ENCODE data around the gene MCTP1. TPM values are rescaled to one million over a fixed set of nuclear protein-coding genes. Genes with fewer than 3 reads are reported as not detected.
"Not testable (repeated sequence)": the region's sequence is repeated elsewhere in the genome, so short reads cannot be mapped to it uniquely, and the experiment has no call there.

MCTP1 gene
- total RNA-seq, 1 donor from 2014 or later: 12.8 TPM

GRCh38 chr5:94841598-94842322 lies 443.1 kb downstream of the MCTP1 start:
- no peak for DNase-seq (ENCODE audit: extremely low spot score in 2 of 2)
- no peaks in the 10 kb centered on the region for H3K27me3 ChIP-seq
- H3K4me3 ChIP-seq: no peak overlapping the region
- no peaks in the 10 kb centered on the region for H3K4me1 ChIP-seq
- H3K9me3 ChIP-seq: no peaks in the 10 kb centered on the region
- H3K27ac ChIP-seq: no peak overlapping the region
- no peak for TF ChIP-seq POLR2AphosphoS5 (IDR thresholded peaks at IDR 0.05; ENCODE audit: insufficient read depth in 1 of 2, low read depth in 1 of 2)
- TF ChIP-seq, protein P1, sequence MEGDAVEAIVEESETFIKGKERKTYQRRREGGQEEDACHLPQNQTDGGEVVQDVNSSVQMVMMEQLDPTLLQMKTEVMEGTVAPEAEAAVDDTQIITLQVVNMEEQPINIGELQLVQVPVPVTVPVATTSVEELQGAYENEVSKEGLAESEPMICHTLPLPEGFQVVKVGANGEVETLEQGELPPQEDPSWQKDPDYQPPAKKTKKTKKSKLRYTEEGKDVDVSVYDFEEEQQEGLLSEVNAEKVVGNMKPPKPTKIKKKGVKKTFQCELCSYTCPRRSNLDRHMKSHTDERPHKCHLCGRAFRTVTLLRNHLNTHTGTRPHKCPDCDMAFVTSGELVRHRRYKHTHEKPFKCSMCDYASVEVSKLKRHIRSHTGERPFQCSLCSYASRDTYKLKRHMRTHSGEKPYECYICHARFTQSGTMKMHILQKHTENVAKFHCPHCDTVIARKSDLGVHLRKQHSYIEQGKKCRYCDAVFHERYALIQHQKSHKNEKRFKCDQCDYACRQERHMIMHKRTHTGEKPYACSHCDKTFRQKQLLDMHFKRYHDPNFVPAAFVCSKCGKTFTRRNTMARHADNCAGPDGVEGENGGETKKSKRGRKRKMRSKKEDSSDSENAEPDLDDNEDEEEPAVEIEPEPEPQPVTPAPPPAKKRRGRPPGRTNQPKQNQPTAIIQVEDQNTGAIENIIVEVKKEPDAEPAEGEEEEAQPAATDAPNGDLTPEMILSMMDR (IDR thresholded peaks at IDR 0.05): no peak
- TF ChIP-seq POLR2A (IDR thresholded peaks at IDR 0.05): no peak
- no peaks in the 10 kb centered on the region for H3K36me3 ChIP-seq
- intact Hi-C loops (cut with DNase I): no loop called here

DNA sequence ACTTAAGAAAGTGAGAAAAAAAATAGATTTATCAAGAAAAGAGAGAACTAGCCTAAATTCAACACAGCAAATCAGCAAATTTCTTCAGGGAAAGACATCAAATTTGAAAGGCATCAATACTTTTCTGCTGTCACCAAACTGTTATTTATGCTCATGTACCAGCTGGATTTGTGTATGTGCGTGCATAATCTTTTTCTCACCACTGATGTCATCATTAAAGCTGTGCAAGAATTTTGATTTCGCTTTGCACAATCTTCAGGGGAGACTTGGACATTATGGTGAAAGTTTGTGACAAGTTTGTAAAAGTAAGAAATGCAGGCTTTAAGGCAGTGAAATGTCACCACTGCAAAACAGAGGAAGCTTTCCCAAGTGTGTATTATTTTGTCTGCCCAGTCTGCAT lies 451.0 kb downstream of the MCTP1 start:
- TF ChIP-seq, protein P1 (IDR thresholded peaks at IDR 0.05): no peak
- no peak for TF ChIP-seq POLR2AphosphoS5 (IDR thresholded peaks at IDR 0.05; ENCODE audit: insufficient read depth in 1 of 2, low read depth in 1 of 2)
- no peak for TF ChIP-seq POLR2A (IDR thresholded peaks at IDR 0.05)
- Histone ChIP-seq H3K36me3 (no peaks in the 10 kb centered on the region), H3K9me3 (no peaks in the 10 kb centered on the region), H3K27me3 (no peaks in the 10 kb centered on the region), H3K4me3 (no peak overlapping the region), H3K27ac (no peak overlapping the region), H3K4me1 (no peaks in the 10 kb centered on the region)
- intact Hi-C loops (cut with DNase I): no loop called here
- no peak for DNase-seq (ENCODE audit: extremely low spot score in 2 of 2)

GRCh38 chr5:94832685-94833084 lies 452.2 kb downstream of the MCTP1 start:
- no peaks in the 10 kb centered on the region for H3K9me3 ChIP-seq
- intact Hi-C loops (cut with DNase I): no loop called here
- no peak for DNase-seq (ENCODE audit: extremely low spot score in 2 of 2)
- TF ChIP-seq POLR2A (IDR thresholded peaks at IDR 0.05) (no peak), POLR2AphosphoS5 (IDR thresholded peaks at IDR 0.05; ENCODE audit: insufficient read depth in 1 of 2, low read depth in 1 of 2) (no peak)
- TF ChIP-seq, protein P1 (IDR thresholded peaks at IDR 0.05): no peak
- no peak overlapping the region for H3K27ac ChIP-seq
- no peak overlapping the region for H3K4me3 ChIP-seq
- H3K27me3 ChIP-seq: no peaks in the 10 kb centered on the region
- no peaks in the 10 kb centered on the region for H3K36me3 ChIP-seq
- no peaks in the 10 kb centered on the region for H3K4me1 ChIP-seq

DNA sequence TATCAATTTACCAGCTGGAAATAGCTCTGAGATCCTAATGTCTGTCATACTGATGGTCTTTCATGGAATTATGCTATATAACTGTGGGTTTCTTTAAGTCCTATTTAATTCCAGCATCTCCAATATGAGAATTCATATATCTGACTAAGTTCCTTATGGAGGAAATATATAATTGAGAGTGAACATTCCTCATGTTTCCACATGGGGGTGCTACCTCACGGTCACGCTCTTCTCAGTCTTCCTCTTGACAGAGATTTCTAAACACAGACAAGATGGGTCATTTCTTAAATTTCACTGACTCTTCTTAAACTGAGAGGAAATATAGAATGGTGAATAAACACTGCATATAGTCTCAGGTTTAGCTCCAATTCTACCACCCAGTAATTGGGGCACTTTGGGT lies 454.4 kb downstream of the MCTP1 start:
- intact Hi-C loops (cut with DNase I): no loop called here

GRCh38 chr5:94828222-94828621 lies 456.7 kb downstream of the MCTP1 start:
- H3K27me3 ChIP-seq; H3K9me3 ChIP-seq; H3K4me1 ChIP-seq; H3K4me3 ChIP-seq; H3K27ac ChIP-seq; DNase-seq (ENCODE audit: extremely low spot score in 2 of 2); intact Hi-C loops (cut with DNase I); H3K36me3 ChIP-seq: not testable (repeated sequence)

More for the DNA sequence above, 454.4 kb downstream of the MCTP1 start:
- TF ChIP-seq, protein P1 (IDR thresholded peaks at IDR 0.05): no peak
- no peak for TF ChIP-seq POLR2AphosphoS5 (IDR thresholded peaks at IDR 0.05; ENCODE audit: insufficient read depth in 1 of 2, low read depth in 1 of 2)
- no peak for TF ChIP-seq POLR2A (IDR thresholded peaks at IDR 0.05)
- H3K27me3 ChIP-seq: no peaks in the 10 kb centered on the region
- DNase-seq (ENCODE audit: extremely low spot score in 2 of 2): no peak
- no peak overlapping the region for H3K27ac ChIP-seq
- no peaks in the 10 kb centered on the region for H3K36me3 ChIP-seq
- no peak overlapping the region for H3K4me3 ChIP-seq
- no peaks in the 10 kb centered on the region for H3K4me1 ChIP-seq
- no peaks in the 10 kb centered on the region for H3K9me3 ChIP-seq

All from vagina (tissue), 2 donors.